ENCODE measurements around the gene KRT24. TPM values are rescaled to one million over a fixed set of nuclear protein-coding genes. Genes with fewer than 3 reads are reported as not detected.

KRT24 gene
- total and polyA plus RNA-seq, 2 donors (not counting 3 experiments of a cell fraction or from before 2014, with no cell fraction given) = not detected

DNA sequence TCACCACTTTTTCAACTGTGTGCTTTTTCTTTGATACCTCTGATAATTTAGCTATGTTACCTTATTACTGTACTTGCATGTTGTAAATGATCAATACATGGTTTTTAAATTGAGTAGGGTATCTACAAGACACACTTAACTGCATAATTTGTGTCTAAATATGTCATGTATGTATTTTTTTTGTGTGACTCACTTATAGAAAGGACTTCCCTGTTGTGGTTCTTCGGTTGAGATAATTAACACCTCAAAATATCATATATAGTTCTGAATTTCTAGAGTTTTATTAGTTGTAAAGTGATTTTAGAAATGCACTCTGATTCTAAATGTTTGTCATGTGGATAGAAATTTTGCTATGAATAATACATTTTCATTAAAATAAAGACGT, 24.0 kb downstream of the KRT24 start:
- H3K27me3 ChIP-seq (ENCODE audit: control insufficient read depth in 2 of 2, insufficient read depth in 2 of 2, low read length in 2 of 2) = peaks cover 1 to 10% of the 10 kb centered on the region in 2 experiments
- no peak for TF ChIP-seq JUN (IDR thresholded peaks at IDR 0.05; ENCODE audit: borderline replicate concordance, insufficient read depth, insufficient read length, low read depth)
- TF ChIP-seq, protein P1, sequence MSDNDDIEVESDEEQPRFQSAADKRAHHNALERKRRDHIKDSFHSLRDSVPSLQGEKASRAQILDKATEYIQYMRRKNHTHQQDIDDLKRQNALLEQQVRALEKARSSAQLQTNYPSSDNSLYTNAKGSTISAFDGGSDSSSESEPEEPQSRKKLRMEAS (IDR thresholded peaks at IDR 0.05; ENCODE audit: insufficient read depth, insufficient read length) = no peak
- no peak for TF ChIP-seq GATA2 (IDR thresholded peaks at IDR 0.05; ENCODE audit: insufficient read depth, insufficient read length, low read depth, low read length)
- TF ChIP-seq POLR2AphosphoS5 (IDR thresholded peaks at IDR 0.05; ENCODE audit: insufficient read depth, low read depth, low read length) = no peak
- TF ChIP-seq POLR2A (IDR thresholded peaks at IDR 0.05; ENCODE audit: low read depth, low read length) = no peak
- no peak for TF ChIP-seq MYC (IDR thresholded peaks at IDR 0.05; ENCODE audit: low read depth, low read length)
- TF ChIP-seq, protein P2, sequence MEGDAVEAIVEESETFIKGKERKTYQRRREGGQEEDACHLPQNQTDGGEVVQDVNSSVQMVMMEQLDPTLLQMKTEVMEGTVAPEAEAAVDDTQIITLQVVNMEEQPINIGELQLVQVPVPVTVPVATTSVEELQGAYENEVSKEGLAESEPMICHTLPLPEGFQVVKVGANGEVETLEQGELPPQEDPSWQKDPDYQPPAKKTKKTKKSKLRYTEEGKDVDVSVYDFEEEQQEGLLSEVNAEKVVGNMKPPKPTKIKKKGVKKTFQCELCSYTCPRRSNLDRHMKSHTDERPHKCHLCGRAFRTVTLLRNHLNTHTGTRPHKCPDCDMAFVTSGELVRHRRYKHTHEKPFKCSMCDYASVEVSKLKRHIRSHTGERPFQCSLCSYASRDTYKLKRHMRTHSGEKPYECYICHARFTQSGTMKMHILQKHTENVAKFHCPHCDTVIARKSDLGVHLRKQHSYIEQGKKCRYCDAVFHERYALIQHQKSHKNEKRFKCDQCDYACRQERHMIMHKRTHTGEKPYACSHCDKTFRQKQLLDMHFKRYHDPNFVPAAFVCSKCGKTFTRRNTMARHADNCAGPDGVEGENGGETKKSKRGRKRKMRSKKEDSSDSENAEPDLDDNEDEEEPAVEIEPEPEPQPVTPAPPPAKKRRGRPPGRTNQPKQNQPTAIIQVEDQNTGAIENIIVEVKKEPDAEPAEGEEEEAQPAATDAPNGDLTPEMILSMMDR (IDR thresholded peaks at IDR 0.05; ENCODE audit: extremely low read depth in 1 of 2, insufficient read depth in 1 of 2, low read depth in 1 of 2, low read length in 2 of 2) = no peak
- no peak for TF ChIP-seq EZH2 (IDR thresholded peaks at IDR 0.05; ENCODE audit: borderline replicate concordance, low read depth, low read length, severe bottlenecking)
- TF ChIP-seq FOS (IDR thresholded peaks at IDR 0.05; ENCODE audit: borderline replicate concordance, insufficient read depth, low read length) = no peak
- ChIA-PET CTCF (interaction anchor here (1.1 kb wide), 1 partner anchor 12 kb away, joined by 3 read pairs; no protein-coding TSS in a partner anchor), POLR2A (no interaction called here)
- intact Hi-C loops (cut with micrococcal nuclease) = no loop called here
- H3K36me3 ChIP-seq (ENCODE audit: control insufficient read depth in 2 of 2, extremely low read depth in 1 of 2, insufficient read depth in 2 of 2, low read length in 2 of 2) = no peaks in the 10 kb centered on the region
- H3K4me3 ChIP-seq (replicated peaks in 1 of 3; ENCODE audit: insufficient read depth in 1 of 3, low read depth in 1 of 3, low read length in 3 of 3) = no peak overlapping the region
- H3K9me1 ChIP-seq (replicated peaks; ENCODE audit: control insufficient read depth, extremely low read depth, insufficient read depth, low read length) = no peaks in the 10 kb centered on the region
- H3K27ac ChIP-seq (ENCODE audit: insufficient read depth, low read depth, low read length) = no peak overlapping the region
- DNase-seq (ENCODE audit: low read depth, low spot score) (no peak), FAIRE-seq (no peak)
- no peak overlapping the region for H2AFZ ChIP-seq (ENCODE audit: low read depth, low read length)
- no peak overlapping the region for H3K9ac ChIP-seq (replicated peaks; ENCODE audit: extremely low read depth, insufficient read depth, low read length)
- H3K79me2 ChIP-seq (ENCODE audit: control insufficient read depth, insufficient read depth, low read length) = no peaks in the 10 kb centered on the region
- no peak overlapping the region for H3K4me2 ChIP-seq (ENCODE audit: insufficient read depth, low read length)
- no peaks in the 10 kb centered on the region for H4K20me1 ChIP-seq (replicated peaks; ENCODE audit: control insufficient read depth, extremely low read depth, insufficient read depth, low read length)
- dilution Hi-C loops (cut with MboI; ENCODE audit: extremely low pct_ligation_motif_present, low sequenced_read_pairs) = no loop called here
- no peaks in the 10 kb centered on the region for H3K4me1 ChIP-seq (ENCODE audit: control insufficient read depth, extremely low read depth, insufficient read depth, low read length)
- no peaks in the 10 kb centered on the region for H3K9me3 ChIP-seq (replicated peaks; ENCODE audit: control insufficient read depth, insufficient read depth, low read length)
- no TSS peak for BruUV-seq (replicated peaks)

Measured in endothelial cell of umbilical vein (primary cell).